Upper lobe of right lung (tissue), 1 donor: ENCODE results near the gene PALMD. TPM values are rescaled to one million over a fixed set of nuclear protein-coding genes. Genes with fewer than 3 reads are reported as not detected.
A peak's percentile ranks its signal among the peaks of the same experiment; 100 is the strongest.

Experiments
- ATAC-seq: fragments of 200-7000 bp; cut with Tn5 transposase; one replicate; pipeline ENCODE4 v1.9.1; 2020; ENCODE audit warnings: mild to moderate bottlenecking, moderate library complexity
- DNase-seq: peaks from one replicate; pipeline ENCODE4 v3.0.0-alpha.2; 2020
- H3K27ac ChIP-seq: fragments of 200-600 bp; one replicate; pipeline ENCODE4 v1.8.0; 2022
- H3K27me3 ChIP-seq: fragments of 200-600 bp; one replicate; pipeline ENCODE4 v1.8.0; 2022; ENCODE audit warnings: mild to moderate bottlenecking
- H3K36me3 ChIP-seq: fragments of 200-600 bp; one replicate; pipeline ENCODE4 v1.8.0; 2022
- H3K4me1 ChIP-seq: fragments of 200-600 bp; one replicate; pipeline ENCODE4 v1.8.0; 2022
- H3K4me3 ChIP-seq: fragments of 200-600 bp; one replicate; pipeline ENCODE4 v1.8.0; 2022; ENCODE audit warnings: mild to moderate bottlenecking
- H3K9me3 ChIP-seq: fragments of 200-600 bp; one replicate; pipeline ENCODE4 v1.8.0; 2022
- intact Hi-C: fragments of 100-400 bp; cut with DNase I; formaldehyde crosslinking; loops from one replicate; pipeline ENCODE4 v1.11.0; 2022
- total RNA-seq: library from RNA; stranded (reverse); fragmentation: NEBNext Ultra II Directional; extraction: Animal tissue kit (Norgen Biotek cat#: 25700); gene quantifications from one replicate; pipeline ENCODE4 v1.2.1, GENCODE V29; 2021
- TF ChIP-seq, protein P1 (sequence below): fragments of 200-600 bp; IDR thresholded peaks from one replicate; pipeline ENCODE4 v1.8.0; 2022; ENCODE audit warnings: antibody characterized with exemption
- donor health status: DM: no; HTN: yes; CAD: no; lungs with severe emphysema.

The PALMD gene
- total RNA-seq, 1 donor from 2014 or later = 21.5 TPM

DNA sequence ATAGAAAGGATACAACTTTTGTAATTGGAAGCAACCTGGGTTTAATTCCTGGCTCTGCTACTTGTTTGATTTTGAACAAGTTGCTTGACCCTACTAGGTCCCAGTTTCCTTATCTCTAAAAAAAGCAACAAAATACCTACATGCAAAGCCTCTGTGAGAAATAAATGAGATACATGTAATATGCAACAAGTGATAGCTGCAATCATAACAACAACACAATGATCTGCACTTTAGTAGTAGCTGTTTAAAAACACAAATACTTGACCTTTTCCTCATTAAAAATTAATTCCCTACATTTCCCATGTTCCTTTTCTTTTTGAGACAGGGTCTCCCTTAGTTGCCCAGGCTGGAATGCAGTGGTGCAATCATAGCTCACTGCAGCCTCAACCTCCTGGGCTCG lies 80.5 kb downstream of the PALMD start:
- TF ChIP-seq, protein P1, sequence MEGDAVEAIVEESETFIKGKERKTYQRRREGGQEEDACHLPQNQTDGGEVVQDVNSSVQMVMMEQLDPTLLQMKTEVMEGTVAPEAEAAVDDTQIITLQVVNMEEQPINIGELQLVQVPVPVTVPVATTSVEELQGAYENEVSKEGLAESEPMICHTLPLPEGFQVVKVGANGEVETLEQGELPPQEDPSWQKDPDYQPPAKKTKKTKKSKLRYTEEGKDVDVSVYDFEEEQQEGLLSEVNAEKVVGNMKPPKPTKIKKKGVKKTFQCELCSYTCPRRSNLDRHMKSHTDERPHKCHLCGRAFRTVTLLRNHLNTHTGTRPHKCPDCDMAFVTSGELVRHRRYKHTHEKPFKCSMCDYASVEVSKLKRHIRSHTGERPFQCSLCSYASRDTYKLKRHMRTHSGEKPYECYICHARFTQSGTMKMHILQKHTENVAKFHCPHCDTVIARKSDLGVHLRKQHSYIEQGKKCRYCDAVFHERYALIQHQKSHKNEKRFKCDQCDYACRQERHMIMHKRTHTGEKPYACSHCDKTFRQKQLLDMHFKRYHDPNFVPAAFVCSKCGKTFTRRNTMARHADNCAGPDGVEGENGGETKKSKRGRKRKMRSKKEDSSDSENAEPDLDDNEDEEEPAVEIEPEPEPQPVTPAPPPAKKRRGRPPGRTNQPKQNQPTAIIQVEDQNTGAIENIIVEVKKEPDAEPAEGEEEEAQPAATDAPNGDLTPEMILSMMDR = no peak
- Histone ChIP-seq H3K27me3 (no peaks in the 10 kb centered on the region), H3K4me3 (no peak overlapping the region), H3K36me3 (peaks cover 10% of the 10 kb centered on the region), H3K4me1 (no peaks in the 10 kb centered on the region), H3K9me3 (no peaks in the 10 kb centered on the region), H3K27ac (no peak overlapping the region)
- DNase-seq (no peak), ATAC-seq (no peak)
- intact Hi-C loops = no loop called here

DNA sequence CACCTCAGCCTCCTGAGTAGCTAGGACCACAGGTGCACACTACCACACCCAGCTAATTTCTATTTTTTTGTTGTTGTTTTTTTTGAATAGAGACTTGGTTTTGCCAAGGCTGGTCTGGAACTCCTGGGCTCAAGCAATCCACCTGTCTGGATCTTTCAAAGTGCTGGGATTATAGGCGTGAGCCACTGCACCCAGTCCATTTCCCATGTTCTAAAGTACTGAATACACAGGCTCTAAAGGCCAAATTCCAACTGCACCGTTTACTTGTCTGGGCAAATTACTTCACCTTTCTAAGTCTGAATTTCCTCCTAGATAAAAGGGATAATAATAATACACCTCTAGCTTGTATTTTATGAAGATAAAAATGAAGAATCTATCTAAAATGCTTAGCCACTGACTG lies 80.9 kb downstream of the PALMD start:
- no peak for DNase-seq
- Histone ChIP-seq H3K27me3 (no peaks in the 10 kb centered on the region), H3K27ac (no peak overlapping the region), H3K9me3 (no peaks in the 10 kb centered on the region), H3K4me1 (no peaks in the 10 kb centered on the region), H3K36me3 (peaks cover 10% of the 10 kb centered on the region), H3K4me3 (no peak overlapping the region)
- TF ChIP-seq, protein P1 = no peak
- ATAC-seq = no peak
- intact Hi-C loops = no loop called here

DNA sequence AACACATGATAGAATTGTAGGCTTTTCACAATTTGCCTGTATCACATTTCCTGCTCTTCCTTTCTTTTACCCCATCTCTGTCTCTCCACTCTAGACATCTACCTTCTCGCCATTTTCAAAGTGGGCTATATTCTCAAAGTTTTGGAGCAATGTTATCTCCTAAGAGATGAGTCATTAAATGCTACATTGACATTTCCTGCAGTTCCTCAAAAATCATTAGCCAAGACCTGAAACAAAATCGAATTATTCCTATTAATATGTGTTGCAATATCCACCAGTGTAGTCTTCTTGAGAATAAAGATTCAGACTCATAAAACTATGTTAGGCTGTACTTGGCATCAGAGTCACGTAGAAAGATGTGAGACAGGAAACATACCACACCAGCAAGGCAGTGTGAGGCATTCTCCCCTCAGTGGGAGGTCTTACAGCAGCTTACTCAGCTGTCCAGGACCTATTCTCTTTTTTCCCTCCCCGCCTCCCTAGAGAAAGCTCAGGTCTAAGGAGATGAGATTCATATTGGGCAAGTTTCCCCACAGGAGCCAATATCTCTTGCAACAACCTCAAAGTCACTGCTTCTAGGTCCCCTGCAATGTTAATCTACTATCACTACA lies 81.8 kb downstream of the PALMD start:
- intact Hi-C loops = no loop called here
- peaks cover 10% of the 10 kb centered on the region for H3K36me3 ChIP-seq

GRCh38 chr1:99728494-99729235 lies 82.8 kb downstream of the PALMD start:
- peaks cover 10% of the 10 kb centered on the region for H3K36me3 ChIP-seq
- TF ChIP-seq, protein P1 = peak; percentile 38
- no peak for DNase-seq
- H3K4me1 ChIP-seq = no peaks in the 10 kb centered on the region
- H3K27ac ChIP-seq = no peak overlapping the region
- H3K9me3 ChIP-seq = no peaks in the 10 kb centered on the region
- H3K27me3 ChIP-seq = no peaks in the 10 kb centered on the region
- H3K4me3 ChIP-seq = no peak overlapping the region
- intact Hi-C loops = no loop called here
- ATAC-seq = no peak

More for the DNA sequence above, 81.8 kb downstream of the PALMD start:
- no peaks in the 10 kb centered on the region for H3K9me3 ChIP-seq
- no peak for DNase-seq
- H3K4me1 ChIP-seq = no peaks in the 10 kb centered on the region
- TF ChIP-seq, protein P1 = no peak
- no peaks in the 10 kb centered on the region for H3K27me3 ChIP-seq
- no peak overlapping the region for H3K4me3 ChIP-seq
- ATAC-seq = no peak
- H3K27ac ChIP-seq = no peak overlapping the region

DNA sequence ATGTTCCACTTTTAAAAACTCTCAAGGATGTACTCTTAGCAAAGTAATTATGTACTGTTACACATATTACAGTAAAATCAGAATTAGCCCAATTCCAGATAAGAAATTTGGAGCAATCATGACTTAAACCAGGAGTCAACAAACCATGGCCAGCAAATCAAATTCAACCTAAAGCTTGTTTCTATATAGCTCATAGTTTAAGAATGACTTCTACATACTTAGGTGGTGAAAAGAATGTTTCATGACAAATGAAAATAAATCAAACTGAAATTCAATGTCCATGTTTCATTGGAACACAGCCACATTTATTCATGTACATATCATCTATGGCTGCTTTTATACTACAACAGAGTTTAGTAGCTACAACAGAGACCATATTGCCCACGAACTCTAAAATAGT lies 85.5 kb downstream of the PALMD start:
- H3K27me3 ChIP-seq = no peaks in the 10 kb centered on the region
- intact Hi-C loops = no loop called here
- no peak for DNase-seq
- no peak for ATAC-seq
- H3K36me3 ChIP-seq = no peaks in the 10 kb centered on the region
- TF ChIP-seq, protein P1 = no peak
- H3K9me3 ChIP-seq = no peaks in the 10 kb centered on the region
- H3K27ac ChIP-seq = no peak overlapping the region
- H3K4me3 ChIP-seq = no peak overlapping the region
- no peaks in the 10 kb centered on the region for H3K4me1 ChIP-seq
